Common myeloid progenitor, CD34-positive (primary cell): ENCODE results near the gene C12orf76.
"Not testable (repeated sequence)": the region's sequence is repeated elsewhere in the genome, so short reads cannot be mapped to it uniquely, and the experiment has no call there.

Experiments
- CTCF ChIA-PET: fragments of 350-600 bp; sonication (Branson Sonifier 250); formaldehyde crosslinking; loops from one replicate; lab custom pipeline; 2021; ENCODE audit warnings: antibody characterized with exemption; lab: Charles Lee
- POLR2A ChIA-PET: fragments of 350-600 bp; sonication (Branson Sonifier 250); formaldehyde crosslinking; loops from one replicate; lab custom pipeline; 2021; ENCODE audit warnings: antibody characterized with exemption; lab: Charles Lee
- DNase-seq, 3 donors: peaks; one replicate each; pipeline versions ENCODE4 v3.0.0 to v3.0.0-alpha.2; 2013
- H3K27ac ChIP-seq, 2 experiments: 1 replicate in 1 of 2; 2 replicates in 1 of 2; pipeline ENCODE4 v1.7.0; 2013; ENCODE audit warnings: inconsistent platforms in 2 of 2, low read length in 2 of 2, mild to moderate bottlenecking in 2 of 2, low read depth in 1 of 2, moderate library complexity in 1 of 2; ENCODE audit not compliant: severe bottlenecking in 2 of 2, insufficient read depth in 1 of 2, poor library complexity in 1 of 2
- H3K27me3 ChIP-seq, 5 experiments: replicated peaks in 2 of 5; 1 replicate in 3 of 5; 2 replicates in 2 of 5; pipeline versions ENCODE4 v1.6.1 to v1.7.0; 2013; ENCODE audit warnings: low read length in 4 of 5, mild to moderate bottlenecking in 2 of 5, moderate library complexity in 2 of 5, inconsistent platforms in 1 of 5; ENCODE audit not compliant: insufficient read depth in 5 of 5, control insufficient read depth in 4 of 5
- H3K36me3 ChIP-seq, 4 experiments: 1 replicate in 2 of 4; 2 replicates in 2 of 4; pipeline versions ENCODE4 v1.6.1 to v1.7.0; 2013; ENCODE audit warnings: low read length in 3 of 4, control low read depth in 1 of 4, mild to moderate bottlenecking in 1 of 4; ENCODE audit not compliant: control insufficient read depth in 4 of 4, insufficient read depth in 4 of 4
- H3K4me1 ChIP-seq, 4 experiments: 1 replicate in 3 of 4; 2 replicates in 1 of 4; pipeline versions ENCODE4 v1.6.1 to v1.7.1; 2013; ENCODE audit warnings: low read length in 3 of 4, mild to moderate bottlenecking in 3 of 4, control low read depth in 1 of 4, inconsistent platforms in 1 of 4, moderate library complexity in 1 of 4; ENCODE audit not compliant: control insufficient read depth in 4 of 4, insufficient read depth in 4 of 4; ENCODE audit errors: control extremely low read depth in 1 of 4
- H3K4me3 ChIP-seq, 7 experiments: 1 replicate in 4 of 7; 2 replicates in 3 of 7; pipeline versions ENCODE4 v1.5.1 to v1.7.0; 2013; ENCODE audit warnings: mild to moderate bottlenecking in 7 of 7, low read length in 6 of 7, moderate library complexity in 6 of 7, inconsistent platforms in 2 of 7, low read depth in 2 of 7, control low read depth in 1 of 7; ENCODE audit not compliant: insufficient read depth in 4 of 7, control insufficient read depth in 1 of 7; ENCODE audit errors: extremely low read depth in 1 of 7
- H3K9me3 ChIP-seq, 5 experiments: 1 replicate in 4 of 5; 2 replicates in 1 of 5; pipeline versions ENCODE4 v1.6.1 to v1.7.1; 2013; ENCODE audit warnings: low read length in 4 of 5, mild to moderate bottlenecking in 2 of 5, inconsistent platforms in 1 of 5, low read depth in 1 of 5, moderate library complexity in 1 of 5; ENCODE audit not compliant: control insufficient read depth in 4 of 5, insufficient read depth in 2 of 5; ENCODE audit errors: control extremely low read depth in 1 of 5
- WGBS: methylation state at CpG from one replicate; pipeline ENCODE4 v1.1.5; 2013; ENCODE audit not compliant: insufficient coverage; 5-methylcytosine and 5-hydroxymethylcytosine counted together

Gene C12orf76

DNA sequence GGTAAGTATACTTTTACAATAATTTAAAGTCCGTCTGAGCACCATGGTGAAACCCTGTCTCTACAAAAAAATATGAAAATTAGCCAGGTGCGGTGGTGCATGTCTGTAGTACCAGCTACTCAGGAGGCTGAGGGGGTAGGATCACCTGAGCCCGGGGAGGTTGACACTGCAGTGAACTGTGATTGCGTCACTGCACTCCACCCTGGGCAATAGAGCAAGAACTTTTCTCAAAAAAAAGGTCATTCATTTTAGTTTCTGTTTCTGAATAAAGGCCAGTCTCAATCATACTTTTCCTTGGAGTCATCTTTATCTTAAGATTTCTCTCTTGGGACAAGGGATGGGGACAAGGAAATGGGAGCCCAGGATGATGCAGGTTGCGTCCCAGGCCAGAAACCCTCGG is 36.2 kb downstream of the C12orf76 start:
- H3K4me3 ChIP-seq = no peak overlapping the region
- POLR2A ChIA-PET = interaction anchor here (0.6 to 0.8 kb wide), 2 partner anchors 18 to 144 kb away, joined by 3 to 4 read pairs; no protein-coding TSS in a partner anchor

DNA sequence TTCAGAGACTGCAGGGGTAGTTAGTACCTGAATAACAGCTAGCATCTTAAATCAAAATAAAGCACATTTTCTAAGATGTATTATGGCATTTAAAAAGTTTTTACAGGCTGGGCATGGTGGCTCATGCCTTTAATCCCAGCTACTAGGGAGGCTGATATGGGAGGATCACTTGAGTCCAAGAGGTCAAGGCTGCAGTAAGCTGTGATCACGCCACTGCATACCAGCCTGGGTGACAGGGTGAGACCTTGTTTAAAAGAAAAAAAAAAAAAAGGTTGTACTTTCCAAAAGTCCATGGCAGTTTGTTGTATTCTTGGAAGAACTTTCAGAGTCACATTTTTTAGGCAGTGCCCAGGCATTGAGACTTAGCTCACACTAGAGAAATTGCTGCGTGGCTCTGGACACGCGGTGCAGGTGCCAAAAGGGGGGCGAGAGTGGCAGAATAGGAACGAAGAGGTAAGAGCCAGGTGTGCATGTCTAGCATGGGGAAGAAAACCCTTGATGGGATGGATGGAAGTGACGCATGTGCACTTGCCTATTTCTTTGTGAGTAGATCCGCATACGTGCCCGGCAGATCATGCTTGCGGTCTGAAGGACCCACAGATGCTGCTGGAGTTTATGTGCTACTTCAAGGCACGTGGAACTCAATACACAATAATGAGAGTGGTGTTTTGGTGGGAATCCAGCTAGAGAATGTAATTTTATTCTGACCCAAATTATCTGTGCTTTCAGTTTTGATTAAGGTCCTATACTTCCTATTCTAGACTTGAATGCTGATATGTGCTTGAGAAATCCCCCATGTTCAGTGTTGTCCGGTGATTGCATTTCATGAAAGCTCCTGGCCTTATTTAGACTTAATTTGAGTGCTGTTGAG is 37.2 kb downstream of the C12orf76 start:
- 97% methylated on average over 7 of the region's 13 CpGs for WGBS
- DNase-seq = no peak
- ChIA-PET POLR2A (interaction anchor here (0.6 to 0.7 kb wide), 2 partner anchors 87 to 94 kb away, joined by 5 read pairs; no protein-coding TSS in a partner anchor), CTCF (interaction anchor here (0.6 to 0.9 kb wide), 3 partner anchors 11 to 190 kb away, joined by 3 to 5 read pairs (median 3); no protein-coding TSS in a partner anchor)
- Histone ChIP-seq H3K9me3 (peaks cover 0 to 2% (median 0%) of the 10 kb centered on the region in 5 experiments), H3K27me3 (no peaks in the 10 kb centered on the region), H3K36me3 (peaks cover 11 to 32% (median 12%) of the 10 kb centered on the region in 4 experiments), H3K4me3 (no peak overlapping the region), H3K4me1 (peaks cover 7 to 19% (median 13%) of the 10 kb centered on the region in 4 experiments), H3K27ac (peak overlapping the region in 1 of 2 experiments; percentile 52)

More for the DNA sequence above, 36.2 kb downstream of the C12orf76 start:
- 94% methylated on average over 5 of the region's 6 CpGs for WGBS
- peak in 1 of 3 donors; percentile 45 for DNase-seq
- Histone ChIP-seq H3K27ac (peak overlapping the region; percentile 20 to 52), H3K4me1 (peaks cover 7 to 19% (median 13%) of the 10 kb centered on the region in 4 experiments), H3K27me3 (no peaks in the 10 kb centered on the region), H3K9me3 (no peaks in the 10 kb centered on the region), H3K36me3 (peaks cover 11 to 31% (median 17%) of the 10 kb centered on the region in 4 experiments)
- CTCF ChIA-PET = interaction anchor here (0.8 to 1.6 kb wide), 3 partner anchors 9 to 14 kb away, joined by 3 to 4 read pairs (median 3); no protein-coding TSS in a partner anchor

DNA sequence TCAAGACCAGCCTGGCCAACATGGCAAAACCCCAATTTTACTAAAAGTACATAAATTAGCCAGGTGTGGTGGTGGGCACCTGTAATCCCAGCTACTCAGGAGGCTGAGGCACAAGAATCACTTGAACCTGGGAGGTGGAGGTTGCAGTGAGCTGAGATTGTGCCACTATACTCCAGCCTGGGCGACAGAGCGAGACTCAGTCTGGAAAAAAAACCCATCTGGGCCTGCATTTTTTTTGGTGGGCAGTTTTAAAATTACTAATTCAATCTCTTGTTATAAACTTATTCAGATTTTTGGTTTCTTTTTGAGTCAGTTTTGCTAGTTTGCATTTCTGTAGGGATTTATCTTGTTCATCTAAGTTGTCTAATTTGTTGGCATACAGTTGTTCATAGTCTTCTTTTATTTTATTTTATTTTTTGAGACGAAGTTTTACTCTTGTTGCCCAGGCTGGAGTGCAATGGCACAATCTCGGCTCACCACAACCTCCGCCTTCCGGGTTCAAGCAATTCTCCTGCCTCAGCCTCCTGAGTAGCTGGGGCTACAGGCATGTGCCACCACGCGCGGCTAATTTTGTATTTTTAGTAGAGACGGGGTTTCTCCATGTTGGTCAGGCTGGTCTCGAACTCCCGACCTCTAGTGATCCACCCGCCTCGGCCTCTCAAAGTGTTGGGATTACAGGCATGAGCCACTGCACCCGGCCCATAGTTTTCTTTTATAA is 39.5 kb downstream of the C12orf76 start:
- H3K4me3 ChIP-seq, H3K27ac ChIP-seq, DNase-seq, H3K27me3 ChIP-seq, POLR2A ChIA-PET, CTCF ChIA-PET, H3K9me3 ChIP-seq: not testable (repeated sequence)
- peaks cover 0 to 20% (median 6%) of the 10 kb centered on the region in 4 experiments for H3K4me1 ChIP-seq
- WGBS = no CpG with 5 or more reads among the region's 15 CpGs
- H3K36me3 ChIP-seq = peaks cover 10 to 28% (median 11%) of the 10 kb centered on the region in 4 experiments

DNA sequence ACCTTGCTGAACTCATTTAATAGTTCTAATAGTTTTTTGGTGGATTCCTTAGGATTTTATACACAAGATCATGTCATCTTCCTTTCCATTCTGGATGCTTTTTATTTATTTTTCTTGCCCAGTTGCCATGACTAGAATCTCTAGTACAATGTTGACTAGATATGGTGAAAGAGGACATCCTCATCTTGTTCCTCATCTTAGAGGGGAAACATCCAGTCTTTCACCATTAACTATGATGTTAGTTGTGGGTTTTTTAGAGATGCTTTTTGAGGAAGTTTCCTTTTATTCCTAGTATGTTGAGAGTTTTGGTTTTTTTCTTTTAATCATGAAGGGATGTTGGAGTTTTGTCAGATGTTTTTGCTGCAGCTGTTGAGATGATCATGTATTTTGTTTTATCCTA is 40.4 kb downstream of the C12orf76 start:
- peak in 2 of 3 donors; percentile 58 to 65 for DNase-seq
- Histone ChIP-seq H3K4me3 (no peak overlapping the region), H3K36me3 (peaks cover 2 to 27% (median 4%) of the 10 kb centered on the region in 4 experiments), H3K4me1 (peaks cover 0 to 20% (median 9%) of the 10 kb centered on the region in 4 experiments), H3K27me3 (no peaks in the 10 kb centered on the region), H3K27ac (no peak overlapping the region), H3K9me3 (peaks cover 0 to 3% (median 0%) of the 10 kb centered on the region in 5 experiments)
- ChIA-PET POLR2A (no interaction called here), CTCF (no interaction called here)

DNA sequence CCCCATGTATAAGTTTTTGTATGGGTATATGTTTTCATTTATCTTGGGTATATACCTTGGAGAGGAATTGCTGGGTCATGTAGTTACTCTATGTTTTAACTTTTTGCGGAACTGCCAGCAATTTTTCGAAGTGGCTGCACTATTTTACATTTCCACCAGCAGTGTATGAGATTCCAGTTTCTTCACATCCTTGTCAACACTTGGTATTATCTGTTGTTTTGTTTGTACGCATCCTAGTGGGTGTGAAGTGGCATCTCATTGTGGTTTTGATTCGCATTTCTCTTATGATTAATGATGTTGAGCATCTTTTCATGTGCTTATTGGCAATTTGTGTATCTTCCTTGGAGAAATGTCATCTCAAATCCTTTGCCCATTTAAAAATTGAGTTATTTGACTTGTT is 42.2 kb downstream of the C12orf76 start:
- H3K4me3 ChIP-seq = no peak overlapping the region
- no peak for DNase-seq
- ChIA-PET POLR2A (interaction anchor here (0.5 kb wide), 1 partner anchor 276 kb away, joined by 3 read pairs; no protein-coding TSS in a partner anchor), CTCF (interaction anchor here (1.0 kb wide), 1 partner anchor 8 kb away, joined by 3 read pairs; no protein-coding TSS in a partner anchor)
- peaks cover 0 to 20% (median under 1%) of the 10 kb centered on the region in 4 experiments for H3K36me3 ChIP-seq
- no peak overlapping the region for H3K27ac ChIP-seq
- peaks cover 0 to 22% (median 9%) of the 10 kb centered on the region in 4 experiments for H3K4me1 ChIP-seq
- peaks cover 0 to 3% (median 0%) of the 10 kb centered on the region in 5 experiments for H3K9me3 ChIP-seq
- WGBS = 96% methylated on average over 2 of the region's 4 CpGs
- H3K27me3 ChIP-seq = no peaks in the 10 kb centered on the region

GRCh38 chr12:110005319-110005973 is 42.9 kb downstream of the C12orf76 start:
- WGBS = no CpG with 5 or more reads among the region's 7 CpGs
- H3K4me3 ChIP-seq = no peak overlapping the region

More at GRCh38 chr12:110005319-110005973, 42.9 kb downstream of the C12orf76 start:
- Histone ChIP-seq H3K4me1 (peaks cover under 1 to 25% (median 11%) of the 10 kb centered on the region in 4 experiments), H3K27me3 (no peaks in the 10 kb centered on the region), H3K36me3 (peaks cover 0 to 20% (median 0%) of the 10 kb centered on the region in 4 experiments), H3K9me3 (peaks cover 0 to 3% (median 0%) of the 10 kb centered on the region in 5 experiments), H3K27ac (no peak overlapping the region)
- ChIA-PET CTCF (interaction anchor here (0.7 to 0.8 kb wide), 2 partner anchors 8 to 18 kb away, joined by 3 read pairs; no protein-coding TSS in a partner anchor), POLR2A (no interaction called here)
- no peak for DNase-seq
